K562 (cell line): ENCODE data around the gene ZNF500. TPM values are rescaled to one million over a fixed set of nuclear protein-coding genes. Genes with fewer than 3 reads are reported as not detected.

ENCODE experiments used
- ATAC-seq: fragments of 200-7000 bp; cut with Tn5 transposase; 3 replicates; pipeline ENCODE4 v1.9.1; 2020; ENCODE audit warnings: moderate library complexity
- BruUV-seq: library from RNA; stranded (reverse); fragments of 400-500 nt; replicated peaks from 2 replicates; lab custom pipeline; 2021; lab: Mats Ljungman, UMichigan
- CTCF ChIA-PET: fragments of 300-600 bp; formaldehyde crosslinking; extraction: SDS; loops from one replicate; lab custom pipeline; 2021; ENCODE audit warnings: low intra/inter-chr PET ratio; lab: Yijun Ruan, JAX
- POLR2A ChIA-PET: fragments of 300-600, 350-650 bp; sonication (Branson Sonifier 250); formaldehyde crosslinking; extraction: SDS; loops from one replicate; lab custom pipeline; 2021; ENCODE audit warnings: antibody characterized with exemption, inconsistent platforms; lab: Yijun Ruan, JAX
- DNase-seq, 4 experiments: peaks; one replicate each; pipeline versions ENCODE4 v3.0.0 to v3.0.0-alpha.2; 2011 to 2018; ENCODE audit warnings: low spot score in 3 of 4, mixed read lengths in 3 of 4; ENCODE audit errors: extremely low read depth in 1 of 4
- FAIRE-seq: peaks from 2 replicates; lab custom pipeline; 2011; peaks lifted over from hg19 to GRCh38; lab: Jason Lieb, UNC
- H2AFZ ChIP-seq: 2 replicates; pipeline ENCODE4 v1.6.0; 2011; ENCODE audit warnings: low read depth, low read length, control low read depth, inconsistent platforms
- H3K27ac ChIP-seq: fragments of 200-600 bp; 3 replicates; pipeline ENCODE4 v1.8.0; 2011; ENCODE audit warnings: low read depth, mild to moderate bottlenecking, control low read depth, inconsistent platforms, low read length, moderate library complexity, mixed read lengths; ENCODE audit errors: extremely low read depth
- H3K27me3 ChIP-seq, 2 experiments: fragments of 300-600 bp in 1 of 2; 2 replicates in 1 of 2; 3 replicates in 1 of 2; pipeline versions ENCODE4 v1.6.0 to v1.8.0; 2011; ENCODE audit warnings: inconsistent platforms in 2 of 2, low read length in 2 of 2, mild to moderate bottlenecking in 1 of 2, mixed read lengths in 1 of 2, moderate library complexity in 1 of 2; ENCODE audit not compliant: control insufficient read depth in 2 of 2, insufficient read depth in 2 of 2
- H3K36me3 ChIP-seq: fragments of 300-600 bp; 3 replicates; pipeline ENCODE4 v1.8.0; 2011; ENCODE audit warnings: mild to moderate bottlenecking, low read length, inconsistent platforms; ENCODE audit not compliant: control insufficient read depth, insufficient read depth
- H3K4me1 ChIP-seq, 2 experiments: fragments of 200-600 bp in 1 of 2; replicated peaks in 1 of 2; 2 replicates in 1 of 2; 3 replicates in 1 of 2; pipeline versions ENCODE4 v1.5.1 to v1.8.0; 2011; ENCODE audit warnings: inconsistent platforms in 2 of 2, low read length in 2 of 2, mild to moderate bottlenecking in 1 of 2, mixed read lengths in 1 of 2, moderate library complexity in 1 of 2; ENCODE audit not compliant: control insufficient read depth in 2 of 2, insufficient read depth in 2 of 2
- H3K4me2 ChIP-seq: 2 replicates; pipeline ENCODE4 v1.6.1; 2011; ENCODE audit warnings: low read length, control low read depth, inconsistent platforms, mixed read lengths; ENCODE audit not compliant: insufficient read depth
- H3K4me3 ChIP-seq: fragments of 200-600 bp; sonication (generic), shearing (Covaris generic); 2 replicates; pipeline ENCODE4 v1.5.1; 2016; ENCODE audit warnings: control low read depth, inconsistent platforms
- H3K79me2 ChIP-seq: fragments of 200-600 bp; 3 replicates; pipeline ENCODE4 v1.8.0; 2011; ENCODE audit warnings: low read length, inconsistent platforms; ENCODE audit not compliant: control insufficient read depth, insufficient read depth
- H3K9ac ChIP-seq, 2 experiments: 2 replicates each; pipeline versions ENCODE4 v1.6.0 to v1.6.1; 2011; ENCODE audit warnings: low read depth in 2 of 2, low read length in 2 of 2, control low read depth in 1 of 2, inconsistent platforms in 1 of 2, mild to moderate bottlenecking in 1 of 2, mixed read lengths in 1 of 2; ENCODE audit not compliant: insufficient read depth in 1 of 2
- H3K9me1 ChIP-seq: one replicate; pipeline ENCODE4 v1.6.0; 2011; ENCODE audit warnings: inconsistent platforms, mild to moderate bottlenecking, low read length, moderate library complexity; ENCODE audit not compliant: control insufficient read depth, insufficient read depth
- H3K9me3 ChIP-seq: replicated peaks from 2 replicates; pipeline ENCODE4 v1.5.1; 2011; ENCODE audit warnings: low read depth, low read length, inconsistent platforms; ENCODE audit not compliant: control insufficient read depth, insufficient read depth
- H4K20me1 ChIP-seq: replicated peaks from 2 replicates; pipeline ENCODE4 v1.6.1; 2011; ENCODE audit warnings: low read length, inconsistent platforms, mixed read lengths; ENCODE audit not compliant: control insufficient read depth, insufficient read depth
- KAT7 ChIP-seq: sonication (generic); formaldehyde crosslinking; IDR thresholded peaks from 2 replicates; pipeline ENCODE4 v1.8.0; 2022; ENCODE audit warnings: missing genetic modification reagents, mild to moderate bottlenecking, borderline replicate concordance
- TAF7 ChIP-seq: fragments of 450-650 bp; IDR thresholded peaks from 2 replicates; pipeline ENCODE4 v1.6.1; 2016; ENCODE audit warnings: missing genetic modification characterization, missing compliant biosample characterization
- ZC3H8 ChIP-seq: fragments of 450-650 bp; IDR thresholded peaks from 2 replicates; pipeline ENCODE4 v1.6.1; 2017
- ZNF124 ChIP-seq: sonication (generic); formaldehyde crosslinking; IDR thresholded peaks from 2 replicates; pipeline ENCODE4 v1.8.1; 2022; ENCODE audit warnings: missing genetic modification reagents
- WGBS: fragments of 100-300 bp; shearing (Covaris generic); methylation state at CpG from one replicate; pipeline ENCODE4 v1.1.6; 2016; ENCODE audit warnings: low coverage, mixed read lengths; ENCODE audit not compliant: insufficient coverage; ENCODE audit errors: missing lambda C conversion rate; 5-methylcytosine and 5-hydroxymethylcytosine counted together
- in situ Hi-C: fragments of 300-500 bp; cut with MboI; formaldehyde crosslinking; loops from 4 replicates; pipeline ENCODE4 v1.15.0; 2018; ENCODE audit warnings: inconsistent platforms, mixed read lengths
- intact Hi-C: fragments of 100-400 bp; cut with micrococcal nuclease; formaldehyde crosslinking; loops from 2 replicates; pipeline ENCODE4 v1.14.2; 2022
- polyA plus RNA-seq, 8 experiments: library from polyadenylated mRNA; depleted of rRNA in 4 of 8; stranded (reverse) in 5 of 8; unstranded in 3 of 8; fragments of >200 nt; fragmentation: Nextera tagmentation in 2 of 8; fragmentation: Illumina TruSeq in 1 of 8; extraction: Ambion mirVana in 2 of 8; extraction: Trizol in 1 of 8; gene quantifications; 2 replicates each; pipeline versions ENCODE4 v1.2.1 to v1.2.3, GENCODE V29; 2011 to 2014; ENCODE audit warnings: inconsistent platforms in 1 of 8, missing spikeins in 1 of 8
- total RNA-seq, 7 experiments: library from RNA; depleted of rRNA in 6 of 7; stranded (reverse); fragments of >200 nt in 6 of 7; fragmentation: Illumina TruSeq in 2 of 7; extraction: Trizol in 2 of 7; gene quantifications; 2 replicates each; pipeline versions ENCODE4 v1.2.1 to v1.2.3, GENCODE V29; 2011 to 2021; ENCODE audit warnings: low replicate concordance in 1 of 7
- TF ChIP-seq, protein P1 (sequence below): fragments of 450-650 bp; IDR thresholded peaks from 2 replicates; pipeline ENCODE4 v1.6.1; 2017; ENCODE audit warnings: antibody characterized with exemption
- TF ChIP-seq, protein P2 (sequence below): sonication (generic); formaldehyde crosslinking; IDR thresholded peaks from 2 replicates; pipeline ENCODE4 v1.8.0; 2022; ENCODE audit warnings: mild to moderate bottlenecking, missing genetic modification reagents

ZNF500 gene
- total and polyA plus RNA-seq, 9 of the 15 experiments (the other 6 are each of a cell fraction or from before 2014, with no cell fraction given): 0.80 to 20.8 (median 5.3) TPM

DNA sequence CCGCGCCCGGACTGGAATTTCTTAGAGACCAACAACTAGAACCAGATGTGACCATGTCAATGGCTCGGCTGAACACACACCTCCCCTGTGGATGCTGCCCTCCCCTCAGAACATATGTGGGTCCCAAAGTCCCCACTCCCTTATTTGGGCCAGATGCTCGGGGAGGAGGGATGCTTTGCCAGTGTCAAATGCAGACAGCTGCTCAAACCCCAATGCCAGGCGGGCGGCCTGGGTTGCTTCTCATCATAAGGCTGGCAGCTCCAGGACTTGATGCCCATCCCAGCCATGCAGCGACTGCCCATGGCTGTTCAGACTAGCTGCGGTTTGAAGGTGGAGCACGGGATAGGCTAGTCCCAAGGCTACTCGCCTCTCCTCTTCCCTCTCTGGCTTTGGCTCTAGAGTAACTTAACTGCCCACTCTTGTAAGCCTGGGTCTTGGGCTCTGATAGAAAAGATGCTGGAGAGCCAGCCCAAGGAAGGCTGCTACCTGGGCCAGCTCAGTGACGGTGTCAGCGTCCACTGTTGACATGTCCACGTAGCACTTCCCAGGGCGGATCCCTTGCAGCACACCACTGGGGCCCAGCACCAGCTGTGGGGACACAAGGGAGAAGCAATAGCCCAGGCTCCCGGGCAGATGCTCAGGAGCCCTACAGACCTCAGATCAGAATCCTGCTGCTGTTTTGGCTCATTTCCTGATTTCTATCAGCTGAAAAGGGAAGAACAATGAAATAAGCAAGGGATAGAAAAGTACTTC, 46.5 kb upstream of the ZNF500 start:
- Histone ChIP-seq H3K9me3 (no peaks in the 10 kb centered on the region), H3K36me3 (peaks cover 79% of the 10 kb centered on the region; the same call in 2 of the 3 replicates), H3K27me3 (no peaks in the 10 kb centered on the region), H2AFZ (no peak overlapping the region), H3K27ac (no peak overlapping the region), H4K20me1 (no peaks in the 10 kb centered on the region; the same call in 1 of the 2 replicates), H3K9ac (no peak overlapping the region), H3K9me1 (no peaks in the 10 kb centered on the region), H3K4me1 (peaks cover 0 to 3% of the 10 kb centered on the region in 2 experiments; a peak in 2 of 5 replicates), H3K4me2 (no peak overlapping the region), H3K4me3 (no peak overlapping the region)
- ChIA-PET CTCF (no interaction called here), POLR2A (interaction anchor here (0.5 to 1.3 kb wide), 2 partner anchors 10 to 218 kb away, joined by 3 to 7 read pairs; partner anchors contain the start of gene ROGDI)
- BruUV-seq: no TSS peak
- in situ Hi-C loops (no loop called here), intact Hi-C loops (no loop called here)
- no peak for FAIRE-seq
- ATAC-seq: no peak
- WGBS: 96% methylated on average over 15 of the region's 16 CpGs
- TF ChIP-seq ZNF124 (CRISPR knock-in tag) (no peak), TAF7 (no peak), ZC3H8 (no peak), KAT7 (no peak)
- TF ChIP-seq, protein P1, sequence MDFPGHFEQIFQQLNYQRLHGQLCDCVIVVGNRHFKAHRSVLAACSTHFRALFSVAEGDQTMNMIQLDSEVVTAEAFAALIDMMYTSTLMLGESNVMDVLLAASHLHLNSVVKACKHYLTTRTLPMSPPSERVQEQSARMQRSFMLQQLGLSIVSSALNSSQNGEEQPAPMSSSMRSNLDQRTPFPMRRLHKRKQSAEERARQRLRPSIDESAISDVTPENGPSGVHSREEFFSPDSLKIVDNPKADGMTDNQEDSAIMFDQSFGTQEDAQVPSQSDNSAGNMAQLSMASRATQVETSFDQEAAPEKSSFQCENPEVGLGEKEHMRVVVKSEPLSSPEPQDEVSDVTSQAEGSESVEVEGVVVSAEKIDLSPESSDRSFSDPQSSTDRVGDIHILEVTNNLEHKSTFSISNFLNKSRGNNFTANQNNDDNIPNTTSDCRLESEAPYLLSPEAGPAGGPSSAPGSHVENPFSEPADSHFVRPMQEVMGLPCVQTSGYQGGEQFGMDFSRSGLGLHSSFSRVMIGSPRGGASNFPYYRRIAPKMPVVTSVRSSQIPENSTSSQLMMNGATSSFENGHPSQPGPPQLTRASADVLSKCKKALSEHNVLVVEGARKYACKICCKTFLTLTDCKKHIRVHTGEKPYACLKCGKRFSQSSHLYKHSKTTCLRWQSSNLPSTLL: no peak
- TF ChIP-seq, protein P2, sequence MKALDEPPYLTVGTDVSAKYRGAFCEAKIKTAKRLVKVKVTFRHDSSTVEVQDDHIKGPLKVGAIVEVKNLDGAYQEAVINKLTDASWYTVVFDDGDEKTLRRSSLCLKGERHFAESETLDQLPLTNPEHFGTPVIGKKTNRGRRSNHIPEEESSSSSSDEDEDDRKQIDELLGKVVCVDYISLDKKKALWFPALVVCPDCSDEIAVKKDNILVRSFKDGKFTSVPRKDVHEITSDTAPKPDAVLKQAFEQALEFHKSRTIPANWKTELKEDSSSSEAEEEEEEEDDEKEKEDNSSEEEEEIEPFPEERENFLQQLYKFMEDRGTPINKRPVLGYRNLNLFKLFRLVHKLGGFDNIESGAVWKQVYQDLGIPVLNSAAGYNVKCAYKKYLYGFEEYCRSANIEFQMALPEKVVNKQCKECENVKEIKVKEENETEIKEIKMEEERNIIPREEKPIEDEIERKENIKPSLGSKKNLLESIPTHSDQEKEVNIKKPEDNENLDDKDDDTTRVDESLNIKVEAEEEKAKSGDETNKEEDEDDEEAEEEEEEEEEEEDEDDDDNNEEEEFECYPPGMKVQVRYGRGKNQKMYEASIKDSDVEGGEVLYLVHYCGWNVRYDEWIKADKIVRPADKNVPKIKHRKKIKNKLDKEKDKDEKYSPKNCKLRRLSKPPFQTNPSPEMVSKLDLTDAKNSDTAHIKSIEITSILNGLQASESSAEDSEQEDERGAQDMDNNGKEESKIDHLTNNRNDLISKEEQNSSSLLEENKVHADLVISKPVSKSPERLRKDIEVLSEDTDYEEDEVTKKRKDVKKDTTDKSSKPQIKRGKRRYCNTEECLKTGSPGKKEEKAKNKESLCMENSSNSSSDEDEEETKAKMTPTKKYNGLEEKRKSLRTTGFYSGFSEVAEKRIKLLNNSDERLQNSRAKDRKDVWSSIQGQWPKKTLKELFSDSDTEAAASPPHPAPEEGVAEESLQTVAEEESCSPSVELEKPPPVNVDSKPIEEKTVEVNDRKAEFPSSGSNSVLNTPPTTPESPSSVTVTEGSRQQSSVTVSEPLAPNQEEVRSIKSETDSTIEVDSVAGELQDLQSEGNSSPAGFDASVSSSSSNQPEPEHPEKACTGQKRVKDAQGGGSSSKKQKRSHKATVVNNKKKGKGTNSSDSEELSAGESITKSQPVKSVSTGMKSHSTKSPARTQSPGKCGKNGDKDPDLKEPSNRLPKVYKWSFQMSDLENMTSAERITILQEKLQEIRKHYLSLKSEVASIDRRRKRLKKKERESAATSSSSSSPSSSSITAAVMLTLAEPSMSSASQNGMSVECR (CRISPR knock-in tag): no peak
- TF ChIP-seq, all 486 proteins: peak for 0
- DNase-seq: no peak
- no peaks in the 10 kb centered on the region for H3K79me2 ChIP-seq
